Thymus (tissue), 11 donors: ENCODE measurements around the gene TMEM117. TPM values are rescaled to one million over a fixed set of nuclear protein-coding genes. Genes with fewer than 3 reads are reported as not detected.
"Not testable (repeated sequence)": the region's sequence is repeated elsewhere in the genome, so short reads cannot be mapped to it uniquely, and the experiment has no call there.

Experiments
- DNase-seq, 9 donors: peaks; one replicate each; pipeline ENCODE4 v3.0.0-alpha.2; 2013; ENCODE audit warnings: low spot score in 9 of 9, low read depth in 6 of 9, missing footprints in 1 of 9
- H3K27ac ChIP-seq, 2 donors: one replicate each; pipeline ENCODE4 v1.5.1; 2013; ENCODE audit warnings: control low read depth in 1 of 2, low read depth in 1 of 2, low read length in 1 of 2, mild to moderate bottlenecking in 1 of 2, moderate library complexity in 1 of 2
- H3K27me3 ChIP-seq, 2 donors: one replicate each; pipeline ENCODE4 v1.5.1; 2013; ENCODE audit warnings: low read length in 1 of 2; ENCODE audit not compliant: control insufficient read depth in 2 of 2, insufficient read depth in 1 of 2
- H3K36me3 ChIP-seq, 2 donors: one replicate each; pipeline ENCODE4 v1.5.1; 2013; ENCODE audit warnings: low read length in 1 of 2, mild to moderate bottlenecking in 1 of 2, moderate library complexity in 1 of 2; ENCODE audit not compliant: control insufficient read depth in 2 of 2, insufficient read depth in 2 of 2
- H3K4me1 ChIP-seq, 2 donors: one replicate each; pipeline ENCODE4 v1.5.1; 2013; ENCODE audit warnings: low read length in 2 of 2; ENCODE audit not compliant: control insufficient read depth in 2 of 2, insufficient read depth in 2 of 2
- H3K4me3 ChIP-seq, 2 donors: one replicate each; pipeline ENCODE4 v1.5.1; 2013; ENCODE audit warnings: low read length in 2 of 2, control low read depth in 1 of 2, mild to moderate bottlenecking in 1 of 2
- H3K9me3 ChIP-seq, 2 donors: one replicate each; pipeline ENCODE4 v1.5.1; 2013; ENCODE audit warnings: low read length in 1 of 2, mild to moderate bottlenecking in 1 of 2; ENCODE audit not compliant: control insufficient read depth in 2 of 2, insufficient read depth in 1 of 2
- WGBS: extraction: QIAGEN DNeasy Blood & Tissue Kit; methylation state at CpG from one replicate; pipeline ENCODE4 v1.1.7; 2013; 5-methylcytosine and 5-hydroxymethylcytosine counted together
- polyA plus RNA-seq: library from polyadenylated mRNA; stranded (reverse); fragments of 200-250 nt; gene quantifications from one replicate; pipeline ENCODE4 v1.2.3, GENCODE V29; 2013
- total RNA-seq: library from RNA; stranded (reverse); fragments of 120-200 nt; gene quantifications from one replicate; pipeline ENCODE4 v1.2.4, GENCODE V29; 2013
- donor health status: healthy.

TMEM117 gene
- total and polyA plus RNA-seq, 2 donors: 3.6 to 4.5 TPM

GRCh38 chr12:43832463-43833168 is 3.3 kb upstream of the TMEM117 start:
- 37% methylated on average over 4 of the region's 4 CpGs for WGBS
- Histone ChIP-seq H3K36me3 (no peaks in the 10 kb centered on the region), H3K9me3 (no peaks in the 10 kb centered on the region), H3K27ac (no peak overlapping the region), H3K4me1 (peaks cover 3 to 6% of the 10 kb centered on the region in 2 donors), H3K27me3 (peaks cover 3 to 5% of the 10 kb centered on the region in 2 donors), H3K4me3 (no peak overlapping the region)
- peak in 1 of 9 donors; percentile 10 for DNase-seq

- 49% methylated on average over 6 of the region's 6 CpGs for WGBS
- no peaks in the 10 kb centered on the region for H3K9me3 ChIP-seq
- no peaks in the 10 kb centered on the region for H3K36me3 ChIP-seq
- peak in 2 of 9 donors; percentile 4 to 6 for DNase-seq
- H3K4me3 ChIP-seq: peak overlapping the region; percentile 39 to 68
- H3K4me1 ChIP-seq: peaks cover 3 to 6% of the 10 kb centered on the region in 2 donors
- H3K27me3 ChIP-seq: peaks cover 3 to 5% of the 10 kb centered on the region in 2 donors
- H3K27ac ChIP-seq: peak overlapping the region in 1 of 2 donors; percentile 88
Observed at GRCh38 chr12:43835264-43835655, 621 bp upstream of the TMEM117 start.

GRCh38 chr12:43836475-43836989 is 651 bp downstream of the TMEM117 start:
- Histone ChIP-seq H3K4me1 (peaks cover 3 to 6% of the 10 kb centered on the region in 2 donors), H3K4me3 (peak overlapping the region; percentile 56 to 68), H3K9me3 (no peaks in the 10 kb centered on the region), H3K27me3 (peaks cover 3 to 5% of the 10 kb centered on the region in 2 donors), H3K27ac (peak overlapping the region; percentile 60 to 88), H3K36me3 (no peaks in the 10 kb centered on the region)
- peak in 4 of 9 donors; percentile 4 to 49 (median 23) for DNase-seq
- WGBS: 6% methylated on average over 8 of the region's 8 CpGs

GRCh38 chr12:43840338-43840737 is 4.5 kb downstream of the TMEM117 start:
- Histone ChIP-seq H3K4me3 (no peak overlapping the region), H3K9me3 (no peaks in the 10 kb centered on the region), H3K36me3 (no peaks in the 10 kb centered on the region), H3K27me3 (peaks cover 3% of the 10 kb centered on the region in 2 donors), H3K27ac (no peak overlapping the region), H3K4me1 (peaks cover 0 to 2% of the 10 kb centered on the region in 2 donors)
- WGBS: 96% methylated on average over 4 of the region's 4 CpGs
- no peak for DNase-seq

GRCh38 chr12:43841253-43841652 is 5.4 kb downstream of the TMEM117 start:
- Histone ChIP-seq H3K9me3 (no peaks in the 10 kb centered on the region), H3K36me3 (no peaks in the 10 kb centered on the region), H3K4me3 (no peak overlapping the region), H3K27me3 (peaks cover 0 to 1% of the 10 kb centered on the region in 2 donors), H3K4me1 (no peaks in the 10 kb centered on the region), H3K27ac (no peak overlapping the region)
- WGBS: 80% methylated on average over 3 of the region's 3 CpGs
- no peak for DNase-seq

- no peaks in the 10 kb centered on the region for H3K4me1 ChIP-seq
- H3K27ac ChIP-seq: no peak overlapping the region
- no peak overlapping the region for H3K4me3 ChIP-seq
- no peaks in the 10 kb centered on the region for H3K9me3 ChIP-seq
- H3K36me3 ChIP-seq: no peaks in the 10 kb centered on the region
- DNase-seq: no peak
- no peaks in the 10 kb centered on the region for H3K27me3 ChIP-seq
- 97% methylated on average over 1 of the region's 1 CpG for WGBS
Observed at GRCh38 chr12:43842259-43842658, 6.4 kb downstream of the TMEM117 start.

- WGBS: 89% methylated on average over 4 of the region's 4 CpGs
- not testable (repeated sequence) for H3K4me3 ChIP-seq, H3K4me1 ChIP-seq, H3K36me3 ChIP-seq, DNase-seq, H3K27me3 ChIP-seq, H3K27ac ChIP-seq, H3K9me3 ChIP-seq
Observed at GRCh38 chr12:43847425-43848225, 11.7 kb downstream of the TMEM117 start.

- H3K36me3 ChIP-seq: no peaks in the 10 kb centered on the region
- no peak overlapping the region for H3K27ac ChIP-seq
- no peak overlapping the region for H3K4me3 ChIP-seq
- H3K27me3 ChIP-seq: no peaks in the 10 kb centered on the region
- no peak for DNase-seq
- no peaks in the 10 kb centered on the region for H3K4me1 ChIP-seq
- H3K9me3 ChIP-seq: no peaks in the 10 kb centered on the region
- whole genome bisulfite sequencing: 97% methylated on average over 4 of the region's 4 CpGs
Observed at GRCh38 chr12:43848226-43848507, 12.3 kb downstream of the TMEM117 start.

- DNase-seq: no peak
- H3K27ac ChIP-seq: no peak overlapping the region
- WGBS: 80% methylated on average over 3 of the region's 3 CpGs
Observed at GRCh38 chr12:43848786-43849185, 12.9 kb downstream of the TMEM117 start.

More at GRCh38 chr12:43848786-43849185, 12.9 kb downstream of the TMEM117 start:
- Histone ChIP-seq H3K9me3 (no peaks in the 10 kb centered on the region), H3K36me3 (no peaks in the 10 kb centered on the region), H3K27me3 (no peaks in the 10 kb centered on the region), H3K4me1 (no peaks in the 10 kb centered on the region), H3K4me3 (no peak overlapping the region)
